Measurements from ENCODE around the gene OCSTAMP.

The OCSTAMP gene

DNA sequence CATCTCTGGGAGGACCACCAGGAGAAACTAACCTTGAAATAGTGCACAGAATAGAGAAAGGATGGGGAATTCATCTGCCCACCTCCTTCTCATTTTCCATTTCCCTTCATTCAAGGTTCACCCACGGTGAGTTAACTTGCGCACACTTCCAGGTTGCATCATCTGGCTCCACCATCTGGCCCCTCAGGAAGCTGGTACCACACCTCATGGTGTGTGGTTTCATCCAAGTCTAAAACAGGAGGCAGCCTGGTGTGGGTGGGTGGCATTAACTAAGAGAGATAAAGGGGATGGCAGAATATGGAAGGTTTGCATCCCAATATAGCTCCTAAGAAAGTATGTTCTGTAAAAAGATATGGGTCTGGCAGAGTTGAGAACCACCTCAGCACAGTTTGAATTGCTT lies 40.9 kb downstream of the OCSTAMP start:
- DNase-seq: no peak

DNA sequence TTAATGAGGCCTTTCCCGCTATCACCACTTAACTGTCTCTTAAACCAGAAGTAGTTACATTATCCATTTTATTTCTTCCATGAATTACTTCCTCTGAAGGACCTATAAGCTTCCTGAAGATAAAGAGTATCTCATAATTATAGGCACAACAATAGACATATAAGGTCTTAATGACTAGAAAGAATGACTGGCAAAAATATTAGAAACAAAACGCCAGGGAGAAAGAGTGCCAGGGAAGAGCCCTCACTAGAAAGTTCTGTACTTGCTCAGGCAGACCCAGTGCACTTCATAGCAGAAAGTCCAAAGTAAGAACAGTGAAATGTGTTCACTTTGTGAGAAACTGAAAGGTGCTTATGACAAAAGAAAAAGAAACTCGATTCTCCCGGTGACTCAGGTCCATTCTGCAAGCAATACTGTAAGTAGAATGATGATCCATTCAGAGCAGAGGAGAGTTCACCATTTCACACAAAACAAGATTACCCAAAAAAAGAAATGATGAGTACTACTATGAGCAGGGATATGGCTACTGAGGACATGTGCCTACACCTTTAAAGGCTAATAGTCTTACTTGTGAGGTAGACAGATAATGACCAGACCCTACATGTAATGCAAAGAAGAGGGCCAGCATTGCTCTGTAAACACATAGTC lies 42.6 kb downstream of the OCSTAMP start:
- no peak for DNase-seq

DNA sequence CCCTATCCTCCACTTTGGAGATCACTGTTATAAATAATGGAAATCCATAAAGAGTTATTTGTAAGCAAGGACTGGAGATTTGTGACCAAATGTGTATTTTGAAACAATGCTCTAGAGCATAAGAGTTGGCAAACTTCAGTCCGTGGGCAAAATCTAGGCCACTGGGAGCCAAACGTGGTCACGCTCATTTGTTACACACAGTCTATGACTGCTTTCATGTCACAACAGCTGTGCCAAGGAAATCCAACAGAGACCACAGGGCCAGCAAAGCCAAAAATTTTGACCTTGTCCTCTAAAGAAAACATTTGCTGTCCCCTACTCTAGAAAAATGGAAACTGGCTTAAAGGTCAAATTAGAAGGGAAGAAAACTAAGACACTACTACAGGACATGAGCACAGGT lies 44.9 kb downstream of the OCSTAMP start:
- no peak for DNase-seq

DNA sequence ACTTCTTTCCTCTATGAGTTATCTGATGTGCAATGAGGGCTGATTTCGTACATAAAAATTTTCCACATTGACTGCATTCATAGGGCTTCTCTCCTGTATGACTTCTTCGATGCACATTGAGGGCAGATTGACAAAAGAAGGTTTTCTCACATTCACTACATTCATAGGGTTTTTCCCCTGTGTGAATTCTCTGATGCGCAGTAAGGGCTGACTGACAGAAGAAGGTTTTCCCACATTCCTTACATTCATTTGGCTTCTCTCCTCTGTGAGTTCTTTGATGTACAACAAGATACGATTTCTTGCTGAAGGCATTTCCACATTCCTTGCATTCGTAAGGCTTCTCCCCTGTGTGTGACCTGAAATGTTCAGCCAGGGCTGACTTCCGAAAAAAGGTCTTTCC lies 48.5 kb downstream of the OCSTAMP start:
- DNase-seq: no peak

DNA sequence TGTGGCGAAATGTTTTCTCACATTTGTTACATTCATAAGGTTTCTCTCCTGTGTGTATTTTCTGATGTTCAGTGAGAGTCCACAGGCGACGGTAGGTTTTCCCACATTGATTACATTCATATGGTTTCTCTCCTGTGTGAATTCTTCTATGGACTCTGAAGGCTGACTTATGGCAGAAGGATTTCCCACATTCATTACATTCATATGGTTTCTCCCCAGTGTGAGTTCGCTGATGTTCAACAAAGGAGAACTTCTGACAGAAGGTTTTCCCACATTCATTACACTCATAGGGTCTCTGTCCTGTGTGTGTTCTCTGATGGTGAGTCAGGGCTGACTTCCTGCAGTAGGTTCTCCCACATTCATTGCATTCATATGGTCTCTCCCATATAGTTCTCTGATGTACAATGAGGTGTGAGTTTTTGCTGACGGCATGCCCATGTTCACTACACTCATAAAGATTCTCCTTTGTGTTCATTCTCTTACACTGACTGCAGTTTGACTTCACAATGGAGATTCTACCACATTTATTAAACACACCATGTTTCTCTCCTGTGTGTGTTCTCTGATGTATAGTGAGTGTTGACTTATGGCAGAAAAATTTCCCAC lies 49.0 kb downstream of the OCSTAMP start:
- no peak for DNase-seq

DNA sequence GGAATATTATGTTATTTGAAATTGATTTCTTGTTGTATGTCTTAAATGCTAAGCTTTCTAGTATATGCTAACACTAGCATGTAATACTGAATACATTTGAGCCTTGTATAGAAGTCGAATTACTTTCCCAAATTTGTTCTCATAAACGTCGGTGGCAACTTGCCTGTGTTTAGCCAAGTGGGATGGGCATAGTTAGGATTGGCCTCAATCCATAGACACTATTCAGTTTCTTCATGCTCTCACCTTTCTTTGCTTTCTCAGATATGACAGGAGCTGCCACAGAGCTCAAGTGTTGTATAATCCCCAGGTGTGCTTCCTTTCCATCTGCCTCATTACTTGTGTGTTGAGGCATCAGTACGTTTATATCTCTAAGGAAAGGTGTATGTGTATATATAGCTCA lies 56.4 kb downstream of the OCSTAMP start:
- no peak for DNase-seq

DNA sequence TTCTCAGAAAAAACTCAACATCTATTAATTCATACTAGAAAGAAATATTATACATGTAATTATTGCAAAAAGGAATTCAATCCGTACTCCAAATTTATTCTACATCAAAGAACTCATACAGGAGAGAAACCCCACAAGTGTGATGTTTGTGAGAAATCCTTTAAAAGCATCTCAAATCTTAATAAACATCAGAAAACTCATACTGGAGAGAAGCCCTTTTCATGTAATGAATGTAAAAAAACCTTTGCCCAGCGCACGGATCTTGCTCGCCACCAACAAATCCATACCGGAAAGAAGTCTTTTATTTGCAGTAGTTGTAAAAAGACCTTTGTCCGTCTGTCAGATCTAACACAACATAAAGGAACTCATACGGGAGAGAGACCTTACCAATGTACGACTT lies 59.1 kb downstream of the OCSTAMP start:
- no peak for DNase-seq

All from activated gamma-delta T cell (primary cell).